GM10266 (cell line): ENCODE data around the gene TRAPPC10.

ENCODE experiments used
- DNase-seq: peaks from one replicate; pipeline ENCODE4 v3.0.0; 2012; ENCODE audit errors: extremely low spot score
- CTCF ChIP-seq: IDR thresholded peaks from 2 replicates; pipeline ENCODE4 v1.5.1; 2012; ENCODE audit warnings: mild to moderate bottlenecking, low read depth; ENCODE audit not compliant: control insufficient read depth, insufficient read depth; ENCODE audit errors: missing control alignments

Gene TRAPPC10

GRCh38 chr21:44039828-44040227 lies 27.7 kb downstream of the TRAPPC10 start:
- no peak for TF ChIP-seq CTCF
- no peak for DNase-seq

- TF ChIP-seq CTCF = no peak
- no peak for DNase-seq
These were observed 31.5 kb downstream of the TRAPPC10 start for GRCh38 chr21:44043613-44044012.

- no peak for DNase-seq
- TF ChIP-seq CTCF = no peak
These were observed 34.6 kb downstream of the TRAPPC10 start for GRCh38 chr21:44046734-44047133.

GRCh38 chr21:44047996-44048560 lies 36.0 kb downstream of the TRAPPC10 start:
- TF ChIP-seq CTCF = no peak
- DNase-seq = no peak

- no peak for TF ChIP-seq CTCF
- no peak for DNase-seq
These were observed 37.1 kb downstream of the TRAPPC10 start for GRCh38 chr21:44049182-44049581.

- no peak for DNase-seq
- TF ChIP-seq CTCF = no peak
These were observed 37.5 kb downstream of the TRAPPC10 start for GRCh38 chr21:44049606-44050005.

GRCh38 chr21:44050276-44050675 lies 38.2 kb downstream of the TRAPPC10 start:
- no peak for TF ChIP-seq CTCF
- DNase-seq = no peak
